Measurements from ENCODE around the gene SHC4.

DNA sequence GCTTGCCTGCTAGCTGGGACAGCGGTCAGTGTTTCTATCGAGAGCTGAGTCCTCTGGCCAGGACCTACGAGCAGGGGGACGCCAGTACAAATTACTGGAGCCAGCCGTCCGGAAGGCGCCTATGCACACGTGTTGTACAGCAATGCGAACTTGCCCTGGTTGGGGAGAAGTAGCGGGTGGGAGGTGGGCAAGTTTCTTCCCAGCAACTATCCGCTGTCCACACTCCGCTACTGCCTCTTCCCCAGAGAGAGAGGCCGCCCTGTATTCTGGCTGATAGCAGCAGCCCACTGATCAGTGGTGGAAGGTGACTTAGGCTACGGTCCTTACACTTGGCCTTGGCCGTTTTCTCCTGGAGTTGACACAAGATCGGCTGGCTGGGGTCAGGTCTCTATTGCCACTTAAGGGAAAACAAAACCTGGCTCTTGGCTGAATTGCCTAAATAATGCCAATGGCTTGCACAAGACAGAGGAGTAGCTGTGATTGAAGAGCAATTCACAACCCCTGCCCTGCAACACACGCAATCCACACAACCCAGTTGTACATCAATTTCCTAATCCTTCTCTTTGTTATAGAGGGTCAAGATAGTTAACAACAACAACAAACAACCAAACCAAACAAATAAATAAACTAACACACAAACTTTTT is 12.8 kb upstream of the SHC4 start:
- TF ChIP-seq, protein P1, sequence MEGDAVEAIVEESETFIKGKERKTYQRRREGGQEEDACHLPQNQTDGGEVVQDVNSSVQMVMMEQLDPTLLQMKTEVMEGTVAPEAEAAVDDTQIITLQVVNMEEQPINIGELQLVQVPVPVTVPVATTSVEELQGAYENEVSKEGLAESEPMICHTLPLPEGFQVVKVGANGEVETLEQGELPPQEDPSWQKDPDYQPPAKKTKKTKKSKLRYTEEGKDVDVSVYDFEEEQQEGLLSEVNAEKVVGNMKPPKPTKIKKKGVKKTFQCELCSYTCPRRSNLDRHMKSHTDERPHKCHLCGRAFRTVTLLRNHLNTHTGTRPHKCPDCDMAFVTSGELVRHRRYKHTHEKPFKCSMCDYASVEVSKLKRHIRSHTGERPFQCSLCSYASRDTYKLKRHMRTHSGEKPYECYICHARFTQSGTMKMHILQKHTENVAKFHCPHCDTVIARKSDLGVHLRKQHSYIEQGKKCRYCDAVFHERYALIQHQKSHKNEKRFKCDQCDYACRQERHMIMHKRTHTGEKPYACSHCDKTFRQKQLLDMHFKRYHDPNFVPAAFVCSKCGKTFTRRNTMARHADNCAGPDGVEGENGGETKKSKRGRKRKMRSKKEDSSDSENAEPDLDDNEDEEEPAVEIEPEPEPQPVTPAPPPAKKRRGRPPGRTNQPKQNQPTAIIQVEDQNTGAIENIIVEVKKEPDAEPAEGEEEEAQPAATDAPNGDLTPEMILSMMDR (optimal IDR thresholded peaks at IDR 0.05 in 1 of 3, IDR thresholded peaks at IDR 0.05 in 1 of 3, conservative IDR thresholded peaks at IDR 0.05 in 1 of 3; ENCODE audit: extremely low read depth in 1 of 3, insufficient read depth in 2 of 3, low read length in 3 of 3): no peak
- no peak for TF ChIP-seq EZH2 (IDR thresholded peaks at IDR 0.05; ENCODE audit: low read length)
